ENCODE measurements around the gene SLC16A8.

The SLC16A8 gene

GRCh38 chr22:38111925-38112355 lies 28.0 kb upstream of the SLC16A8 start:
- DNase-seq (ENCODE audit: low read depth): no peak

- no peak for DNase-seq (ENCODE audit: low read depth)
Observed at GRCh38 chr22:38110863-38111852, 27.2 kb upstream of the SLC16A8 start.

- DNase-seq (ENCODE audit: low read depth): no peak
Observed at GRCh38 chr22:38110008-38110862, 26.3 kb upstream of the SLC16A8 start, which contains the start of gene BAIAP2L2. Gene BAIAP2L2 (minus strand): TSS chr22:38110684. CDS start chr22:38110525, 159 bp downstream.

GRCh38 chr22:38109371-38110001 lies 25.5 kb upstream of the SLC16A8 start:
- DNase-seq (ENCODE audit: low read depth): no peak

- DNase-seq (ENCODE audit: low read depth): no peak
Observed at GRCh38 chr22:38108561-38109319, 24.8 kb upstream of the SLC16A8 start.

DNA sequence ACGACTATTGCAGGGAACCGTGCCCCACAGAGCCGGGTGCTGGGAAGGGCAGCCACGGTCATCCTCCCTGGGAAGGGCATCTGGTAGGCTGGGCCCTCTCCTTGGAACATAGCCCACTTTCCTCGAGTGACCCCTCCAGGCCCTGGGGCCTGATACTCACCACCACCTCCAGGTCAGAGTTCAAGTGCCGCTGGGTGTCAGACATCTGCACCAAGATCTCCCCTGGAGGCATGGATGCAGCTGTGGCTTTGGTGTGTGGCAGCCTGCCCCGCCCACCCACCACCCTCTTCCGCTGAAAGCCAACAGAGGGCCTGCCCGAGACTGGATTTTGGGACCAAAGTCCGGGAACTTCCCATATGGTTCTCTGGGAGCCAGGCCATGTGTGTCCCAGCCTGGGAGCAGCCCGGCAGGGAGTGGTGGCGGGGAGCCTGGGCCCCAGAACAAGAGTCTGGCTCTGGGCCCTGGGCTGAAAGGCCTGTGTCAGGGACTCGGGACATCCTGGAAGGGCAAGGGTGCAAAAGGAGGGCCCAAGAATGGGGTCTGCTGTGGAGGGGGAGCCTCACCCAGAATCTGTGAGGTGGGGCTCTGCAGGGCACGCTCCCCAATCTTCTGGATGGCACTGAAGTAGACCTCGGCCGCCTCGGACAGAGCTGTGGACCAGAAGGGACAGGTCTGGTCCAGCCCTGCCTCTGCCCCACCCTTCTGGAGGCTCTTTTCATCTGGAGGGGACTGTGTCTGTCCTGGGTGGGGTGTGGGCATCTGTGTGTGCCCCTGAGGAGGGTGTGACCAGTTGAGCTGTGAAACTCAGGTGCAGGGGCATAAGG lies 23.9 kb upstream of the SLC16A8 start:
- DNase-seq (ENCODE audit: low read depth): no peak

DNA sequence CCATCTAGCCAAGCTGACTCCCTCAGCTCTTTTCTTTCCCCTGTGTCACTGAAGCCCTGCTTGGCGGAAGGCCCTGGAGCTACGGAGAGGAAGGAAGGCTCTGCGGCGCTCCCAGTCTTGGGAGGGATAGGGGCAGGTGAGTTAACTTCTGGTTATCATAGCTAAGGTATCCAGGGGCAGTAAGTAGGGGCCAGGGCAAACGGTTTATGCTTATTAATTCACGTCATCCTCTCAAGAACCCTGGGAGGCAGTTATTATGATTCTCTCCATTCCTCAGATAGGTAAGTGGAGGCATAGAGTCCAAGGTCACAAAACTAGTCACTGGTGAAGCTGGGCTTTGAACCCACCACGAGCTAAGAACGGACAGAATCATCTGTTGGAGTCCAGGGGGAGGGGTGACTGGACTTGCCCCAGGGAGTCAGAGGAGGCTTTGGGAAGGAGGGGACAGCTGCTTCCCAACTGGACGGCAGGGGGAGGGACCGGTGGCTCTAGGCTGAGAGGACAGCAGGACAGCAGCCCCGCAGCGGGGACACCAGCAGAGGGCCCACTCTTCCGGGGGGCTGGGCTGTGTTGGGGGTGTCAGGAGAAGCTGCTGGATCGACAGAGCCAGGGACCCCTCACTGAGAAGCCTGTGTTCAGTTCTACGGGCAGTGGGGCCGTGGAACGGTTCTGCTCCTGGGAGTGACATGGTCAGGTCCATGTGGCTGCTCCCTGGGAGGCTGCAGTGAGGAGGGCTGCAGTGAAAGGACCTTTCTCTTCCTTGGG lies 23.0 kb upstream of the SLC16A8 start:
- DNase-seq (ENCODE audit: low read depth): no peak

DNA sequence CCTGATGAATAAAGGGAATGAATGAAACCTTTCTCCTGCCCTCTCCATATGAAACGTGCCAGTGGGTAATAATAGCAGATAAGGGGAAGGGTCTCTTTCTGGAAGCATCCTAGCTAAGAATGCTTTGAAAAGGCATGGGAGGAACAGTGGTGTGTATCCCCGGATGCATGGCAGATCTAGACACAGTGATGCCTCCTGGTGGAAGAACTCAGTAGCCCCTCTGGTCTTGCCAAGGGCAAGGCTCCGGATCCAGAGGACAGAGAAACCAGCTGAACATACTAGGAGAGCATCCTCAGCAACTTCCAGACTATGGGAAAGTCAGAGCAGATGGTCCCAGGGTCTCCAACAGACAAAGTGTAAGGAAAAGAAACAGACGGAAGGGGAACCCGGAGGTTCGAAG lies 20.1 kb upstream of the SLC16A8 start:
- DNase-seq (ENCODE audit: low read depth): no peak

DNA sequence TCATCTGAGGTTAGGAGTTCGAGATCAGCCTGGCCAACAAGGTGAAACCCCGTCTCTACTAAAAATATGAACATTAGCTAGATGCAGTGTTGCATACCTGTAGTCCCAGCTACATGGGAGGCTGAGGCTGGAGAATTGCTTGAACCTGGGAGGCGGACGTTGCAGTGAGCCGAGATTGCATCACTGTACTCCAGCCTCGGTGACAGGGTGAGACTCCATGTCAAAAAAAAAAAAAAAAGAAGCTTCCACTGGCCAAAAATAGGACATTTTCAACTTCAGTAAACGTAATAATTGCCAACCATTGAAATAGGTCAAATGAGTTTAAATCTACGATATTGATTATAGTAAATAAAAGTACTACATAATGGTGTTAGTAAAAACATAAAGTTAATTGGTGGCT lies 19.7 kb upstream of the SLC16A8 start:
- DNase-seq (ENCODE audit: low read depth): no peak

- DNase-seq (ENCODE audit: low read depth): no peak
Observed at GRCh38 chr22:38098410-38099249, 14.6 kb upstream of the SLC16A8 start.

DNA sequence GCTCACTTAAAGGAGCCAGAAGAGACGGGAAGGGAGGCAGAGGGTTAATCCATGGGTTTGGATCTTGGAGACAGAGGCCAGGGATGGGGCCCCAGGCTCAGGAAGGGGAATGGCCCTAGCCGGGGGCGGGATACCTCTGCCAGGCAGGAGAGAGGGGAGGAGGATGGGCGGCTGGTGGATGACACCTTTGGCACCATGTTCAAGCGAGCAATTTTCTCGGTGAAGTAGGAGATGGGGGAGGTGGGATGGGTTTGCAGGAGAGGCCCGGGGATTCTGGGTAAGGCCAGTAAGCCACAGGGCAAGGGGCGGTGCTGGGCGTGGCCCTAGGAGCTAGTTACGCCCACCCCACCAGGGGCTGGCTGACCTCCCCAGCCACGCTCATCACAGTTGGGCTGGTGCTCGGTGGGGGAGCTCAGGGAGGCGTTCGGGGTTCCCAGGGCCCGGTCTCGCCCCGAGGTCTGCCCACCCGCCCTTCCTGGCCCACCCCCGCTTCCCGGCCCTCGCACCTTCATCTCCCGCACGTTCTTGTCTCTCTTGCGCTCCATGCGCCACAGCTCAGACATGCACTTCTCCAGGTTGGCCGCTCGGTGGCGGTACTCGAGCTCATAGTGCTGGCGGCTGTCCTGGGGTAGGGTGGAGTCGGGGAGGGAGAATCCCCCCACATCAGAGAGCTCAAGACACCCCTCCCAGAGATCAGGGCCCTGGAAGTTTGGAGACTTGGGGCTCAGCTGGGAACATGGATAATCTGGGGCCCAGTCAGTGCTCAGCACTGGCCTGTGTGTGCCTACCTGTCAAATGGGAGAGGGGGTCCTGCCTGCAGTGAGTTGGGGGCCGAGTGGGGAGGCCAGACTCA lies 13.8 kb upstream of the SLC16A8 start:
- no peak for DNase-seq (ENCODE audit: low read depth)

- no peak for DNase-seq (ENCODE audit: low read depth)
Observed at GRCh38 chr22:38097058-38097457, 13.1 kb upstream of the SLC16A8 start.

- DNase-seq (ENCODE audit: low read depth): no peak
Observed at GRCh38 chr22:38089474-38089851, 5.5 kb upstream of the SLC16A8 start.

GRCh38 chr22:38088629-38089473 lies 4.9 kb upstream of the SLC16A8 start:
- no peak for DNase-seq (ENCODE audit: low read depth)

GRCh38 chr22:38087855-38088254 lies 3.9 kb upstream of the SLC16A8 start:
- DNase-seq (ENCODE audit: low read depth): no peak

GRCh38 chr22:38086942-38087341 lies 3.0 kb upstream of the SLC16A8 start:
- no peak for DNase-seq (ENCODE audit: low read depth)

Measured in stimulated activated CD8-positive, alpha-beta memory T cell treated with anti-CD3 and anti-CD28 coated beads, Interleukin-4, amount 100 ng/mL, for 24 hours (primary cell).